A549 (cell line): ENCODE measurements around the gene TIMM44.

Experiments used
- BHLHE40 ChIP-seq: IDR thresholded peaks from 2 replicates; pipeline ENCODE4 v1.6.1; 2012; ENCODE audit warnings: low read depth, low read length, inconsistent platforms
- CTCF ChIP-seq: fragments of >200 bp; sonication (Bioruptor Twin); formaldehyde crosslinking; IDR thresholded peaks from 3 replicates; pipeline ENCODE4 v1.5.1; 2016
- ELK1 ChIP-seq: fragments of 150-350 bp; IDR thresholded peaks from 2 replicates; pipeline ENCODE4 v1.6.1; 2014; ENCODE audit warnings: low read depth, mild to moderate bottlenecking, low read length
- EP300 ChIP-seq, 2 experiments: fragments of >200 bp; sonication (Bioruptor Twin); formaldehyde crosslinking; IDR thresholded peaks; 2 replicates in 1 of 2; 3 replicates in 1 of 2; pipeline ENCODE4 v1.6.1; 2016 to 2017
- MYC ChIP-seq: IDR thresholded peaks from 2 replicates; pipeline ENCODE4 v1.6.1; 2012; ENCODE audit warnings: mild to moderate bottlenecking, inconsistent platforms, low read length, improper control_type of control experiment, borderline replicate concordance
- POLR2A ChIP-seq: IDR thresholded peaks from 2 replicates; pipeline ENCODE4 v1.6.1; 2012; ENCODE audit warnings: mild to moderate bottlenecking, low read length
- POLR2AphosphoS2 ChIP-seq: conservative IDR thresholded peaks from 2 replicates; pipeline ENCODE4 v1.6.1; 2012; ENCODE audit warnings: low read length, improper control_type of control experiment, inconsistent platforms
- RAD21 ChIP-seq, 2 experiments: fragments of >200 bp in 1 of 2; sonication (Bioruptor Twin) in 1 of 2; formaldehyde crosslinking in 1 of 2; IDR thresholded peaks in 1 of 2; conservative IDR thresholded peaks in 1 of 2; 2 replicates in 1 of 2; 3 replicates in 1 of 2; pipeline ENCODE4 v1.6.1; 2012 to 2018; ENCODE audit warnings: inconsistent platforms in 1 of 2
- RARB ChIP-seq: fragments of 250-450 bp; sonication (Bioruptor Pico); IDR thresholded peaks from 2 replicates; pipeline ENCODE4 v1.8.0; 2021; ENCODE audit warnings: mild to moderate bottlenecking, moderate library complexity
- REST ChIP-seq: fragments of 200-600 bp; sonication (generic); IDR thresholded peaks from 2 replicates; pipeline ENCODE4 v1.6.1; 2016; ENCODE audit warnings: antibody characterized with exemption, mild to moderate bottlenecking, moderate library complexity
- RFX5 ChIP-seq: fragments of 450-650 bp; IDR thresholded peaks from 2 replicates; pipeline ENCODE4 v1.7.1; 2014; ENCODE audit warnings: antibody characterized with exemption, mild to moderate bottlenecking, moderate library complexity
- ZFP36 ChIP-seq: fragments of 450-650 bp; IDR thresholded peaks from 2 replicates; pipeline ENCODE4 v1.6.1; 2014; ENCODE audit warnings: borderline replicate concordance; ENCODE audit not compliant: partially characterized antibody

GRCh38 chr19:7921302-7921966 is 22.0 kb downstream of the TIMM44 start:
- TF ChIP-seq CTCF (no peak), ZFP36 (no peak), ELK1 (no peak), POLR2AphosphoS2 (no peak), POLR2A (no peak), BHLHE40 (no peak), RARB (no peak), RAD21 (conservative IDR thresholded peaks at IDR 0.05 in 1 of 2, IDR thresholded peaks at IDR 0.05 in 1 of 2) (no peak), EP300 (IDR thresholded peaks at IDR 0.05) (no peak), REST (no peak), MYC (no peak), RFX5 (no peak)
